HG02610 (cell line): Measurements from ENCODE around the gene C19orf73.

ENCODE experiments used
- ATAC-seq: cut with Tn5 transposase; IDR thresholded peaks from one replicate; pipeline ENCODE4 v1.9.1; 2021; ENCODE audit warnings: mild to moderate bottlenecking, moderate library complexity; ENCODE audit not compliant: unreplicated experiment

C19orf73 gene

DNA sequence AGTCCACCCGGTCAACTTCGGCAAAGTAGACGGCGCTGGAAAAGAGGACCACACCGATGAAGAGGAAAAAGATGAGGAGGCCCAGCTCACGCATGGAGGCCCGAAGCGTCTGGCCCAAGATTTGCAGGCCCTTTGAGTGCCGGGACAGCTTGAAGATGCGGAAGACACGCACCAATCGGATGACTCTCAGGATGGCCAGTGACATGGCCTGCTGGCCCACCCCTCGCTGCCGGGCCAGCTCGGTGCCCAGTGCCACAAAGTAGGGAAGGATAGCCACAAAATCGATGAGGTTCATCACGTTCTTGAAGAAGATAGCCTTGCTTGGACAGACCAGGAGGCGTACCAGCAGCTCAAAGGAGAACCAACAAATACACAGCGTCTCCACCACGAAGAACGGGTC, 48.5 kb downstream of the C19orf73 start:
- ATAC-seq: no peak

DNA sequence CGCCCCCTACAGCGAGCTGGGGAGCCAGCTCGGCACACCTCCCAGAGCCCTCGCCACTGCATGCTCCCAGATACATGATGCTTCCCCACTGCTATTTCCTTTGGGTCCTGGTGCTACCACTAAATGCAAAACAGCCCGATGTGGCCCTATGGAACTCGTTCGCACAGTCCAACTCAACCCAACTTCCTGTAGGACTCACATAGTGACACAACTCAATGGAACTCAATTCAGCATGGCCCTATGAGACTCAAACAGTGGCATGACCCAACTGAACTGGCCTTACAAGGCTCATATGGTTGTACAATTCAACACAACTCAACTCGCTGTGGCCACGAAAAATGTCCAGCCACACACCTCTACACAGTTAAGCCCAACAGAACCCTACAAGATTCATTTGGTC, 49.9 kb downstream of the C19orf73 start:
- ATAC-seq: no peak
